Measurements from ENCODE around the gene NIPA2.

NIPA2 gene

GRCh38 chr15:22895465-22896190, 57.2 kb downstream of the NIPA2 start:
- no peaks in the 10 kb centered on the region for H3K27me3 ChIP-seq (ENCODE audit: low read depth, low read length)
- no peaks in the 10 kb centered on the region for H3K9me3 ChIP-seq (ENCODE audit: insufficient read depth, low read length)
- peaks cover 7% of the 10 kb centered on the region for H3K4me1 ChIP-seq (ENCODE audit: low read length)
- 0 out of 2 replicates have a peak overlapping the region, but pooled peaks have one; percentile 1 for H3K4me2 ChIP-seq (ENCODE audit: low read length)
- no peak overlapping the region for H3K9ac ChIP-seq (ENCODE audit: low read length)
- no peaks in the 10 kb centered on the region for H3K79me2 ChIP-seq (ENCODE audit: low read length)
- H3K36me3 ChIP-seq (replicated peaks; ENCODE audit: low read depth, low read length) = peaks cover 4% of the 10 kb centered on the region
- no peak overlapping the region for H2AFZ ChIP-seq (ENCODE audit: low read depth, low read length)
- H4K20me1 ChIP-seq (ENCODE audit: insufficient read depth, low read length) = no peaks in the 10 kb centered on the region
- TF ChIP-seq CTCF (IDR thresholded peaks at IDR 0.05; ENCODE audit: low read depth, low read length) = no peak
- no peak for TF ChIP-seq EZH2phosphoT487 (IDR thresholded peaks at IDR 0.05; ENCODE audit: low read depth)
- H3K27ac ChIP-seq (ENCODE audit: low read length) = no peak overlapping the region
- no peak overlapping the region for H3K4me3 ChIP-seq (ENCODE audit: low read length)

GRCh38 chr15:22902046-22902445, 63.6 kb downstream of the NIPA2 start:
- Histone ChIP-seq H3K27me3 (ENCODE audit: low read depth, low read length) (no peaks in the 10 kb centered on the region), H2AFZ (ENCODE audit: low read depth, low read length) (no peak overlapping the region), H3K4me3 (ENCODE audit: low read length) (no peak overlapping the region), H3K9me3 (ENCODE audit: insufficient read depth, low read length) (no peaks in the 10 kb centered on the region), H4K20me1 (ENCODE audit: insufficient read depth, low read length) (no peaks in the 10 kb centered on the region), H3K4me2 (ENCODE audit: low read length) (no peak overlapping the region), H3K27ac (ENCODE audit: low read length) (no peak overlapping the region), H3K36me3 (replicated peaks; ENCODE audit: low read depth, low read length) (peaks cover 4% of the 10 kb centered on the region), H3K4me1 (ENCODE audit: low read length) (no peaks in the 10 kb centered on the region), H3K79me2 (ENCODE audit: low read length) (no peaks in the 10 kb centered on the region), H3K9ac (ENCODE audit: low read length) (no peak overlapping the region)
- no peak for TF ChIP-seq CTCF (IDR thresholded peaks at IDR 0.05; ENCODE audit: low read depth, low read length)
- no peak for TF ChIP-seq EZH2phosphoT487 (IDR thresholded peaks at IDR 0.05; ENCODE audit: low read depth)

- no peaks in the 10 kb centered on the region for H3K79me2 ChIP-seq (ENCODE audit: low read length)
- H3K4me3 ChIP-seq (ENCODE audit: low read length) = no peak overlapping the region
- H2AFZ ChIP-seq (ENCODE audit: low read depth, low read length) = no peak overlapping the region
- H4K20me1 ChIP-seq (ENCODE audit: insufficient read depth, low read length) = no peaks in the 10 kb centered on the region
- no peak overlapping the region for H3K9ac ChIP-seq (ENCODE audit: low read length)
- no peaks in the 10 kb centered on the region for H3K9me3 ChIP-seq (ENCODE audit: insufficient read depth, low read length)
- peaks cover 4% of the 10 kb centered on the region for H3K36me3 ChIP-seq (replicated peaks; ENCODE audit: low read depth, low read length)
- H3K27ac ChIP-seq (ENCODE audit: low read length) = no peak overlapping the region
- TF ChIP-seq EZH2phosphoT487 (IDR thresholded peaks at IDR 0.05; ENCODE audit: low read depth) (no peak), CTCF (IDR thresholded peaks at IDR 0.05; ENCODE audit: low read depth, low read length) (peak; percentile 33)
- H3K4me1 ChIP-seq (ENCODE audit: low read length) = no peaks in the 10 kb centered on the region
- H3K27me3 ChIP-seq (ENCODE audit: low read depth, low read length) = no peaks in the 10 kb centered on the region
- no peak overlapping the region for H3K4me2 ChIP-seq (ENCODE audit: low read length)
Observed at GRCh38 chr15:22902578-22902977, 64.1 kb downstream of the NIPA2 start.

GRCh38 chr15:22902981-22903380, 64.5 kb downstream of the NIPA2 start:
- Histone ChIP-seq H2AFZ (ENCODE audit: low read depth, low read length) (no peak overlapping the region), H3K36me3 (replicated peaks; ENCODE audit: low read depth, low read length) (peaks cover 4% of the 10 kb centered on the region), H3K27me3 (ENCODE audit: low read depth, low read length) (no peaks in the 10 kb centered on the region), H4K20me1 (ENCODE audit: insufficient read depth, low read length) (no peaks in the 10 kb centered on the region), H3K79me2 (ENCODE audit: low read length) (no peaks in the 10 kb centered on the region), H3K4me3 (ENCODE audit: low read length) (no peak overlapping the region), H3K27ac (ENCODE audit: low read length) (no peak overlapping the region), H3K4me2 (ENCODE audit: low read length) (no peak overlapping the region), H3K4me1 (ENCODE audit: low read length) (no peaks in the 10 kb centered on the region), H3K9ac (ENCODE audit: low read length) (no peak overlapping the region), H3K9me3 (ENCODE audit: insufficient read depth, low read length) (no peaks in the 10 kb centered on the region)
- TF ChIP-seq CTCF (IDR thresholded peaks at IDR 0.05; ENCODE audit: low read depth, low read length) = no peak
- no peak for TF ChIP-seq EZH2phosphoT487 (IDR thresholded peaks at IDR 0.05; ENCODE audit: low read depth)

All from OCI-LY3 (cell line).